KMS-11 (cell line): Measurements from ENCODE around the gene SULT1C2.
"Not testable (repeated sequence)": the region's sequence is repeated elsewhere in the genome, so short reads cannot be mapped to it uniquely, and the experiment has no call there.

ENCODE experiments used
- H2AFZ ChIP-seq: fragments of 200-600 bp; sonication (generic); 2 replicates; pipeline ENCODE4 v1.6.1; 2016; ENCODE audit warnings: antibody characterized with exemption, mixed run types, low read depth
- H3K27ac ChIP-seq: fragments of 200-600 bp; sonication (generic); 2 replicates; pipeline ENCODE4 v1.6.1; 2016; ENCODE audit warnings: mild to moderate bottlenecking, mixed run types
- H3K27me3 ChIP-seq: fragments of 200-600 bp; sonication (generic); 2 replicates; pipeline ENCODE4 v1.6.1; 2017; ENCODE audit warnings: mild to moderate bottlenecking, low read depth, mixed run types, moderate library complexity; ENCODE audit not compliant: insufficient read depth
- H3K36me3 ChIP-seq: fragments of 200-600 bp; sonication (generic); 2 replicates; pipeline ENCODE4 v1.6.1; 2017; ENCODE audit warnings: mild to moderate bottlenecking, mixed run types; ENCODE audit not compliant: insufficient read depth
- H3K4me1 ChIP-seq: fragments of 200-600 bp; sonication (generic); 2 replicates; pipeline ENCODE4 v1.6.1; 2016; ENCODE audit warnings: mild to moderate bottlenecking, low read depth, mixed run types; ENCODE audit not compliant: poor library complexity, severe bottlenecking
- H3K4me2 ChIP-seq: fragments of 200-600 bp; sonication (generic); 2 replicates; pipeline ENCODE4 v1.7.0; 2016; ENCODE audit warnings: mild to moderate bottlenecking, mixed run types
- H3K4me3 ChIP-seq: fragments of 200-600 bp; sonication (generic); IDR thresholded peaks from 2 replicates; pipeline ENCODE4 v1.6.1; 2017; ENCODE audit warnings: low read depth, low read length, mixed read lengths; ENCODE audit not compliant: insufficient read depth
- H3K79me2 ChIP-seq: fragments of 200-600 bp; sonication (generic); 2 replicates; pipeline ENCODE4 v1.6.1; 2016; ENCODE audit warnings: low read depth, mixed run types; ENCODE audit not compliant: insufficient read depth
- H3K9ac ChIP-seq: fragments of 200-600 bp; sonication (generic); 2 replicates; pipeline ENCODE4 v1.6.1; 2016; ENCODE audit warnings: mild to moderate bottlenecking, mixed run types
- H4K20me1 ChIP-seq: fragments of 200-600 bp; sonication (generic); 2 replicates; pipeline ENCODE4 v1.6.1; 2016; ENCODE audit warnings: mild to moderate bottlenecking, mixed run types; ENCODE audit not compliant: insufficient read depth
- CTCF ChIP-seq: fragments of 200-600 bp; sonication (generic); conservative IDR thresholded peaks from 2 replicates; pipeline ENCODE4 v1.6.1; 2017; ENCODE audit warnings: low read depth, mild to moderate bottlenecking, antibody characterized with exemption, low read length, moderate library complexity, mixed read lengths

SULT1C2 gene

GRCh38 chr2:108349571-108349928 lies 60.9 kb downstream of the SULT1C2 start:
- TF ChIP-seq CTCF: no peak

GRCh38 chr2:108351889-108352288 lies 63.2 kb downstream of the SULT1C2 start:
- no peak overlapping the region for H2AFZ ChIP-seq
- H3K4me1 ChIP-seq: no peaks in the 10 kb centered on the region
- no peaks in the 10 kb centered on the region for H3K27me3 ChIP-seq
- no peak overlapping the region for H3K9ac ChIP-seq
- no peaks in the 10 kb centered on the region for H3K79me2 ChIP-seq
- no peak overlapping the region for H3K4me3 ChIP-seq
- no peaks in the 10 kb centered on the region for H4K20me1 ChIP-seq
- no peak overlapping the region for H3K4me2 ChIP-seq
- H3K27ac ChIP-seq: no peak overlapping the region
- no peaks in the 10 kb centered on the region for H3K36me3 ChIP-seq
- no peak for TF ChIP-seq CTCF

More at GRCh38 chr2:108349571-108349928, 60.9 kb downstream of the SULT1C2 start:
- H3K9ac ChIP-seq: no peak overlapping the region
- no peak overlapping the region for H3K27ac ChIP-seq
- no peaks in the 10 kb centered on the region for H3K4me1 ChIP-seq
- H4K20me1 ChIP-seq: no peaks in the 10 kb centered on the region
- no peak overlapping the region for H2AFZ ChIP-seq
- no peaks in the 10 kb centered on the region for H3K79me2 ChIP-seq
- no peak overlapping the region for H3K4me2 ChIP-seq
- H3K27me3 ChIP-seq: no peaks in the 10 kb centered on the region
- H3K4me3 ChIP-seq: no peak overlapping the region
- H3K36me3 ChIP-seq: no peaks in the 10 kb centered on the region

GRCh38 chr2:108354136-108354535 lies 65.4 kb downstream of the SULT1C2 start:
- no peaks in the 10 kb centered on the region for H4K20me1 ChIP-seq
- no peaks in the 10 kb centered on the region for H3K79me2 ChIP-seq
- no peak overlapping the region for H2AFZ ChIP-seq
- H3K9ac ChIP-seq: no peak overlapping the region
- H3K4me3 ChIP-seq: no peak overlapping the region
- H3K27ac ChIP-seq: no peak overlapping the region
- no peaks in the 10 kb centered on the region for H3K36me3 ChIP-seq
- TF ChIP-seq CTCF: no peak
- no peak overlapping the region for H3K4me2 ChIP-seq
- no peaks in the 10 kb centered on the region for H3K27me3 ChIP-seq
- H3K4me1 ChIP-seq: no peaks in the 10 kb centered on the region

GRCh38 chr2:108355906-108356734 lies 67.4 kb downstream of the SULT1C2 start:
- no peak for TF ChIP-seq CTCF
- H3K79me2 ChIP-seq: no peaks in the 10 kb centered on the region
- H3K4me3 ChIP-seq: no peak overlapping the region
- no peak overlapping the region for H2AFZ ChIP-seq
- no peak overlapping the region for H3K27ac ChIP-seq
- H3K4me1 ChIP-seq: no peaks in the 10 kb centered on the region
- H3K9ac ChIP-seq: no peak overlapping the region
- no peak overlapping the region for H3K4me2 ChIP-seq
- H3K27me3 ChIP-seq: no peaks in the 10 kb centered on the region
- no peaks in the 10 kb centered on the region for H4K20me1 ChIP-seq
- no peaks in the 10 kb centered on the region for H3K36me3 ChIP-seq

GRCh38 chr2:108359336-108359735 lies 70.6 kb downstream of the SULT1C2 start:
- not testable (repeated sequence) for H3K4me3 ChIP-seq, H3K4me2 ChIP-seq, H3K27me3 ChIP-seq, H3K9ac ChIP-seq, H3K4me1 ChIP-seq, H4K20me1 ChIP-seq, H3K36me3 ChIP-seq, H2AFZ ChIP-seq, H3K27ac ChIP-seq, H3K79me2 ChIP-seq
